Activated naive CD4-positive, alpha-beta T cell treated with anti-CD3 and anti-CD28 coated beads for 36 hours (primary cell): Measurements from ENCODE around the gene TBC1D12. TPM values are rescaled to one million over a fixed set of nuclear protein-coding genes. Genes with fewer than 3 reads are reported as not detected.

Source experiments
- CTCF ChIA-PET: fragments of 350-600 bp; sonication (Branson Sonifier 250); formaldehyde crosslinking; loops from one replicate; lab custom pipeline; 2021; ENCODE audit warnings: antibody characterized with exemption; lab: Charles Lee
- DNase-seq: peaks from one replicate; pipeline ENCODE4 v3.0.0-alpha.2; 2020
- H3K27ac Mint-ChIP-seq: one replicate; pipeline ENCODE4 v1.8.0; 2021; ENCODE audit warnings: mild to moderate bottlenecking, mixed read lengths
- H3K27me3 Mint-ChIP-seq: one replicate; pipeline ENCODE4 v1.8.0; 2021; ENCODE audit warnings: low read depth, mixed read lengths
- H3K36me3 Mint-ChIP-seq: one replicate; pipeline ENCODE4 v1.8.0; 2021; ENCODE audit warnings: low read depth, mixed read lengths
- H3K4me1 Mint-ChIP-seq: one replicate; pipeline ENCODE4 v1.8.0; 2021; ENCODE audit warnings: low read depth, mixed read lengths
- H3K4me3 Mint-ChIP-seq: one replicate; pipeline ENCODE4 v1.8.0; 2021; ENCODE audit warnings: mild to moderate bottlenecking, moderate library complexity, mixed read lengths
- H3K9me3 Mint-ChIP-seq: one replicate; pipeline ENCODE4 v1.8.0; 2021; ENCODE audit warnings: mixed read lengths
- intact Hi-C: fragments of 100-400 bp; cut with micrococcal nuclease; formaldehyde crosslinking; loops from one replicate; pipeline ENCODE4 v1.15.1; 2023
- total RNA-seq, 2 experiments: library from RNA; stranded (reverse); gene quantifications; one replicate each; pipeline ENCODE4 v1.2.3, GENCODE V29; 2021

TBC1D12 gene
- total RNA-seq, 2 experiments from 2014 or later: 0.25 to 0.33 TPM

- peaks cover 3% of the 10 kb centered on the region for H3K27me3 Mint-ChIP-seq
- no peak for DNase-seq
- peaks cover 2% of the 10 kb centered on the region for H3K36me3 Mint-ChIP-seq
- intact Hi-C loops: no loop called here
- H3K9me3 Mint-ChIP-seq: peaks cover 5% of the 10 kb centered on the region
- no peak overlapping the region for H3K27ac Mint-ChIP-seq
- no peak overlapping the region for H3K4me3 Mint-ChIP-seq
- H3K4me1 Mint-ChIP-seq: no peaks in the 10 kb centered on the region
- CTCF ChIA-PET: no interaction called here
Observed at GRCh38 chr10:94481410-94481809, 79.1 kb downstream of the TBC1D12 start.

GRCh38 chr10:94483970-94484369 lies 81.6 kb downstream of the TBC1D12 start:
- DNase-seq: no peak
- peaks cover 3% of the 10 kb centered on the region for H3K27me3 Mint-ChIP-seq
- H3K27ac Mint-ChIP-seq: no peak overlapping the region
- peaks cover 2% of the 10 kb centered on the region for H3K36me3 Mint-ChIP-seq
- peaks cover 5% of the 10 kb centered on the region for H3K9me3 Mint-ChIP-seq
- intact Hi-C loops: no loop called here
- H3K4me1 Mint-ChIP-seq: no peaks in the 10 kb centered on the region
- no peak overlapping the region for H3K4me3 Mint-ChIP-seq
- CTCF ChIA-PET: no interaction called here

- intact Hi-C loops: no loop called here
- H3K36me3 Mint-ChIP-seq: peaks cover 2% of the 10 kb centered on the region
Observed at GRCh38 chr10:94485094-94485493, 82.8 kb downstream of the TBC1D12 start.

GRCh38 chr10:94487575-94487974 lies 85.2 kb downstream of the TBC1D12 start:
- Mint-ChIP-seq H3K36me3 (peaks cover 2% of the 10 kb centered on the region), H3K27me3 (peaks cover 13% of the 10 kb centered on the region), H3K9me3 (peaks cover 5% of the 10 kb centered on the region), H3K4me1 (no peaks in the 10 kb centered on the region), H3K27ac (no peak overlapping the region), H3K4me3 (no peak overlapping the region)
- CTCF ChIA-PET: no interaction called here
- DNase-seq: no peak
- intact Hi-C loops: no loop called here

More at GRCh38 chr10:94485094-94485493, 82.8 kb downstream of the TBC1D12 start:
- Mint-ChIP-seq H3K27me3 (peaks cover 10% of the 10 kb centered on the region), H3K9me3 (peaks cover 5% of the 10 kb centered on the region), H3K4me3 (no peak overlapping the region), H3K27ac (no peak overlapping the region), H3K4me1 (no peaks in the 10 kb centered on the region)
- CTCF ChIA-PET: no interaction called here
- DNase-seq: no peak

- CTCF ChIA-PET: no interaction called here
- peaks cover 1% of the 10 kb centered on the region for H3K9me3 Mint-ChIP-seq
- intact Hi-C loops: no loop called here
- H3K36me3 Mint-ChIP-seq: peaks cover 2% of the 10 kb centered on the region
- no peak overlapping the region for H3K4me3 Mint-ChIP-seq
- no peak for DNase-seq
- H3K27me3 Mint-ChIP-seq: peaks cover 10% of the 10 kb centered on the region
- H3K4me1 Mint-ChIP-seq: no peaks in the 10 kb centered on the region
- H3K27ac Mint-ChIP-seq: no peak overlapping the region
Observed at GRCh38 chr10:94489107-94489506, 86.8 kb downstream of the TBC1D12 start.

- no peak for DNase-seq
- Mint-ChIP-seq H3K27me3 (peaks cover 10% of the 10 kb centered on the region), H3K27ac (no peak overlapping the region), H3K9me3 (peaks cover 1% of the 10 kb centered on the region), H3K36me3 (peaks cover under 1% of the 10 kb centered on the region), H3K4me1 (no peaks in the 10 kb centered on the region), H3K4me3 (no peak overlapping the region)
- CTCF ChIA-PET: no interaction called here
- intact Hi-C loops: no loop called here
Observed at GRCh38 chr10:94489976-94490788, 87.8 kb downstream of the TBC1D12 start.

- no peak for DNase-seq
- Mint-ChIP-seq H3K36me3 (no peaks in the 10 kb centered on the region), H3K9me3 (peaks cover 1% of the 10 kb centered on the region), H3K4me3 (no peak overlapping the region), H3K4me1 (no peaks in the 10 kb centered on the region), H3K27ac (no peak overlapping the region), H3K27me3 (peaks cover 10% of the 10 kb centered on the region)
- intact Hi-C loops: no loop called here
- CTCF ChIA-PET: no interaction called here
Observed at GRCh38 chr10:94490789-94491039, 88.4 kb downstream of the TBC1D12 start.

GRCh38 chr10:94493463-94493862 lies 91.1 kb downstream of the TBC1D12 start:
- no peak overlapping the region for H3K27ac Mint-ChIP-seq
- peaks cover 10% of the 10 kb centered on the region for H3K27me3 Mint-ChIP-seq
- H3K9me3 Mint-ChIP-seq: no peaks in the 10 kb centered on the region
- CTCF ChIA-PET: no interaction called here
- intact Hi-C loops: no loop called here
- DNase-seq: no peak
- no peak overlapping the region for H3K4me3 Mint-ChIP-seq
- no peaks in the 10 kb centered on the region for H3K4me1 Mint-ChIP-seq
- no peaks in the 10 kb centered on the region for H3K36me3 Mint-ChIP-seq

- CTCF ChIA-PET: no interaction called here
- intact Hi-C loops: no loop called here
- Mint-ChIP-seq H3K4me3 (no peak overlapping the region), H3K4me1 (no peaks in the 10 kb centered on the region), H3K27me3 (peaks cover 4% of the 10 kb centered on the region), H3K9me3 (no peaks in the 10 kb centered on the region), H3K27ac (no peak overlapping the region), H3K36me3 (no peaks in the 10 kb centered on the region)
- no peak for DNase-seq
Observed at GRCh38 chr10:94496010-94496409, 93.7 kb downstream of the TBC1D12 start.

- H3K4me3 Mint-ChIP-seq: no peak overlapping the region
- H3K9me3 Mint-ChIP-seq: no peaks in the 10 kb centered on the region
- no peak overlapping the region for H3K27ac Mint-ChIP-seq
- H3K27me3 Mint-ChIP-seq: peaks cover 4% of the 10 kb centered on the region
- intact Hi-C loops: no loop called here
- DNase-seq: no peak
- no peaks in the 10 kb centered on the region for H3K4me1 Mint-ChIP-seq
- no peaks in the 10 kb centered on the region for H3K36me3 Mint-ChIP-seq
- CTCF ChIA-PET: no interaction called here
Observed at GRCh38 chr10:94496646-94497045, 94.3 kb downstream of the TBC1D12 start.

GRCh38 chr10:94500063-94500462 lies 97.7 kb downstream of the TBC1D12 start:
- no peaks in the 10 kb centered on the region for H3K4me1 Mint-ChIP-seq
- peaks cover 6% of the 10 kb centered on the region for H3K27me3 Mint-ChIP-seq
- CTCF ChIA-PET: no interaction called here
- intact Hi-C loops: no loop called here
- H3K27ac Mint-ChIP-seq: no peak overlapping the region
- no peaks in the 10 kb centered on the region for H3K9me3 Mint-ChIP-seq
- no peaks in the 10 kb centered on the region for H3K36me3 Mint-ChIP-seq
- H3K4me3 Mint-ChIP-seq: no peak overlapping the region
- DNase-seq: no peak

- Mint-ChIP-seq H3K4me1 (no peaks in the 10 kb centered on the region), H3K4me3 (no peak overlapping the region), H3K9me3 (no peaks in the 10 kb centered on the region), H3K36me3 (no peaks in the 10 kb centered on the region), H3K27me3 (peaks cover 9% of the 10 kb centered on the region), H3K27ac (no peak overlapping the region)
- CTCF ChIA-PET: no interaction called here
- no peak for DNase-seq
- intact Hi-C loops: no loop called here
Observed at GRCh38 chr10:94521276-94522250, 119.2 kb downstream of the TBC1D12 start.

- Mint-ChIP-seq H3K9me3 (no peaks in the 10 kb centered on the region), H3K4me1 (no peaks in the 10 kb centered on the region), H3K36me3 (no peaks in the 10 kb centered on the region), H3K27me3 (peaks cover 16% of the 10 kb centered on the region), H3K27ac (no peak overlapping the region), H3K4me3 (no peak overlapping the region)
- CTCF ChIA-PET: no interaction called here
- DNase-seq: no peak
- intact Hi-C loops: no loop called here
Observed at GRCh38 chr10:94524146-94524545, 121.8 kb downstream of the TBC1D12 start.
